Fibroblast of pulmonary artery (primary cell): ENCODE measurements around the gene MAT1A.

Source experiments
- DNase-seq: peaks from one replicate; pipeline ENCODE4 v3.0.0-alpha.2; 2010; ENCODE audit warnings: low read depth
- H3K4me3 ChIP-seq: replicated peaks from 2 replicates; pipeline ENCODE4 v1.5.1; 2011; ENCODE audit warnings: low read depth, mild to moderate bottlenecking, control low read depth, low read length, moderate library complexity
- TF ChIP-seq, protein P1 (sequence below): IDR thresholded peaks from 2 replicates; pipeline ENCODE4 v1.5.1; 2011; ENCODE audit warnings: mild to moderate bottlenecking, control low read depth, low read length, inconsistent platforms; ENCODE audit errors: missing control alignments

Gene MAT1A

GRCh38 chr10:80273523-80274170 is 15.8 kb downstream of the MAT1A start:
- DNase-seq, result no peak
- TF ChIP-seq, protein P1, sequence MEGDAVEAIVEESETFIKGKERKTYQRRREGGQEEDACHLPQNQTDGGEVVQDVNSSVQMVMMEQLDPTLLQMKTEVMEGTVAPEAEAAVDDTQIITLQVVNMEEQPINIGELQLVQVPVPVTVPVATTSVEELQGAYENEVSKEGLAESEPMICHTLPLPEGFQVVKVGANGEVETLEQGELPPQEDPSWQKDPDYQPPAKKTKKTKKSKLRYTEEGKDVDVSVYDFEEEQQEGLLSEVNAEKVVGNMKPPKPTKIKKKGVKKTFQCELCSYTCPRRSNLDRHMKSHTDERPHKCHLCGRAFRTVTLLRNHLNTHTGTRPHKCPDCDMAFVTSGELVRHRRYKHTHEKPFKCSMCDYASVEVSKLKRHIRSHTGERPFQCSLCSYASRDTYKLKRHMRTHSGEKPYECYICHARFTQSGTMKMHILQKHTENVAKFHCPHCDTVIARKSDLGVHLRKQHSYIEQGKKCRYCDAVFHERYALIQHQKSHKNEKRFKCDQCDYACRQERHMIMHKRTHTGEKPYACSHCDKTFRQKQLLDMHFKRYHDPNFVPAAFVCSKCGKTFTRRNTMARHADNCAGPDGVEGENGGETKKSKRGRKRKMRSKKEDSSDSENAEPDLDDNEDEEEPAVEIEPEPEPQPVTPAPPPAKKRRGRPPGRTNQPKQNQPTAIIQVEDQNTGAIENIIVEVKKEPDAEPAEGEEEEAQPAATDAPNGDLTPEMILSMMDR, result no peak
- no peak overlapping the region for H3K4me3 ChIP-seq

GRCh38 chr10:80272793-80273522 is 16.5 kb downstream of the MAT1A start:
- H3K4me3 ChIP-seq, result no peak overlapping the region
- TF ChIP-seq, protein P1, result no peak
- peak; percentile 5 for DNase-seq

- TF ChIP-seq, protein P1, result no peak
- H3K4me3 ChIP-seq, result no peak overlapping the region
- DNase-seq, result no peak
These were observed 18.0 kb downstream of the MAT1A start for GRCh38 chr10:80271416-80271815.

- H3K4me3 ChIP-seq, result no peak overlapping the region
- DNase-seq, result no peak
- TF ChIP-seq, protein P1, result no peak
These were observed 18.6 kb downstream of the MAT1A start for GRCh38 chr10:80270887-80271286.

GRCh38 chr10:80268938-80269588 is 20.4 kb downstream of the MAT1A start:
- TF ChIP-seq, protein P1, result no peak
- no peak overlapping the region for H3K4me3 ChIP-seq
- no peak for DNase-seq

- TF ChIP-seq, protein P1, result no peak
- no peak for DNase-seq
- no peak overlapping the region for H3K4me3 ChIP-seq
These were observed 21.2 kb downstream of the MAT1A start for GRCh38 chr10:80268266-80268665.
